ENCODE data around the gene DEDD2. TPM values are rescaled to one million over a fixed set of nuclear protein-coding genes. Genes with fewer than 3 reads are reported as not detected.

DEDD2 gene
- total and polyA plus RNA-seq, 10 donors: 24.7 to 73.9 (median 47.2) TPM

- intact Hi-C loops (cut with DNase I; ENCODE audit: low total_unique reads): no loop called here
- Histone ChIP-seq H3K27me3 (replicated peaks in 1 of 7) (peaks cover 0 to 84% (median 60%) of the 10 kb centered on the region in 7 donors), H3K9me3 (no peaks in the 10 kb centered on the region), H3K4me1 (peaks cover 2 to 45% (median 29%) of the 10 kb centered on the region in 6 donors), H3K36me3 (no peaks in the 10 kb centered on the region), H3K4me3 (peak overlapping the region in 1 of 8 donors; percentile 75), H3K27ac (no peak overlapping the region)
- no peak for DNase-seq
- 27 to 40% (median 35%) methylated on average over 3 of the region's 3 CpGs for WGBS, 5 donors
- TF ChIP-seq POLR2A (IDR thresholded peaks at IDR 0.05): no peak
- TF ChIP-seq, protein P1, sequence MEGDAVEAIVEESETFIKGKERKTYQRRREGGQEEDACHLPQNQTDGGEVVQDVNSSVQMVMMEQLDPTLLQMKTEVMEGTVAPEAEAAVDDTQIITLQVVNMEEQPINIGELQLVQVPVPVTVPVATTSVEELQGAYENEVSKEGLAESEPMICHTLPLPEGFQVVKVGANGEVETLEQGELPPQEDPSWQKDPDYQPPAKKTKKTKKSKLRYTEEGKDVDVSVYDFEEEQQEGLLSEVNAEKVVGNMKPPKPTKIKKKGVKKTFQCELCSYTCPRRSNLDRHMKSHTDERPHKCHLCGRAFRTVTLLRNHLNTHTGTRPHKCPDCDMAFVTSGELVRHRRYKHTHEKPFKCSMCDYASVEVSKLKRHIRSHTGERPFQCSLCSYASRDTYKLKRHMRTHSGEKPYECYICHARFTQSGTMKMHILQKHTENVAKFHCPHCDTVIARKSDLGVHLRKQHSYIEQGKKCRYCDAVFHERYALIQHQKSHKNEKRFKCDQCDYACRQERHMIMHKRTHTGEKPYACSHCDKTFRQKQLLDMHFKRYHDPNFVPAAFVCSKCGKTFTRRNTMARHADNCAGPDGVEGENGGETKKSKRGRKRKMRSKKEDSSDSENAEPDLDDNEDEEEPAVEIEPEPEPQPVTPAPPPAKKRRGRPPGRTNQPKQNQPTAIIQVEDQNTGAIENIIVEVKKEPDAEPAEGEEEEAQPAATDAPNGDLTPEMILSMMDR (IDR thresholded peaks at IDR 0.05 in 8 of 11, conservative IDR thresholded peaks at IDR 0.05 in 3 of 11): no peak
- TF ChIP-seq POLR2AphosphoS5 (IDR thresholded peaks at IDR 0.05): no peak
Observed at GRCh38 chr19:42177686-42178019, 39.8 kb downstream of the DEDD2 start.

GRCh38 chr19:42176990-42177685 is 40.3 kb downstream of the DEDD2 start:
- Histone ChIP-seq H3K9me3 (no peaks in the 10 kb centered on the region), H3K27me3 (replicated peaks in 1 of 7) (peaks cover 0 to 84% (median 60%) of the 10 kb centered on the region in 7 donors), H3K4me3 (peak overlapping the region; percentile 20 to 75 (median 48)), H3K27ac (peak overlapping the region in 1 of 8 donors; percentile 11), H3K36me3 (no peaks in the 10 kb centered on the region), H3K4me1 (peaks cover 2 to 39% (median 24%) of the 10 kb centered on the region in 6 donors)
- WGBS, 5 donors: 1 to 3% (median 2%) methylated on average over 21 to 66 of the region's 66 CpGs
- no peak for TF ChIP-seq POLR2A (IDR thresholded peaks at IDR 0.05)
- peak in 2 of 3 donors; percentile 51 to 65 for TF ChIP-seq POLR2AphosphoS5 (IDR thresholded peaks at IDR 0.05)
- TF ChIP-seq, protein P1 (IDR thresholded peaks at IDR 0.05 in 8 of 11, conservative IDR thresholded peaks at IDR 0.05 in 3 of 11): peak in 6 of 11 experiments; percentile 34 to 74 (median 58)
- DNase-seq: peak; percentile 95
- intact Hi-C loops (cut with DNase I; ENCODE audit: low total_unique reads): no loop called here

- Histone ChIP-seq H3K4me1 (peaks cover 2 to 34% (median 22%) of the 10 kb centered on the region in 6 donors), H3K27ac (no peak overlapping the region), H3K36me3 (no peaks in the 10 kb centered on the region), H3K27me3 (replicated peaks in 1 of 7) (peaks cover 0 to 84% (median 60%) of the 10 kb centered on the region in 7 donors), H3K9me3 (no peaks in the 10 kb centered on the region), H3K4me3 (peak overlapping the region; percentile 20 to 75 (median 48))
- intact Hi-C loops (cut with DNase I; ENCODE audit: low total_unique reads): no loop called here
- TF ChIP-seq POLR2AphosphoS5 (IDR thresholded peaks at IDR 0.05) (no peak), POLR2A (IDR thresholded peaks at IDR 0.05) (no peak)
- no peak for DNase-seq
- WGBS, 5 donors: 0 to 2% (median 0%) methylated on average over 29 to 31 of the region's 31 CpGs
Observed at GRCh38 chr19:42176649-42176989, 40.9 kb downstream of the DEDD2 start.

- H3K27me3 ChIP-seq (replicated peaks in 1 of 7): peaks cover 0 to 83% (median 60%) of the 10 kb centered on the region in 7 donors
- TF ChIP-seq, protein P1 (IDR thresholded peaks at IDR 0.05 in 8 of 11, conservative IDR thresholded peaks at IDR 0.05 in 3 of 11): no peak
Observed at GRCh38 chr19:42175952-42176648, 41.4 kb downstream of the DEDD2 start.

More at GRCh38 chr19:42175952-42176648, 41.4 kb downstream of the DEDD2 start:
- Histone ChIP-seq H3K36me3 (no peaks in the 10 kb centered on the region), H3K9me3 (no peaks in the 10 kb centered on the region), H3K4me1 (peaks cover 2 to 29% (median 22%) of the 10 kb centered on the region in 6 donors), H3K27ac (no peak overlapping the region), H3K4me3 (peak overlapping the region; percentile 20 to 75 (median 48))
- DNase-seq: no peak
- intact Hi-C loops (cut with DNase I; ENCODE audit: low total_unique reads): no loop called here
- WGBS, 5 donors: 1 to 3% (median 2%) methylated on average over 34 of the region's 34 CpGs

All from spleen (tissue), 11 donors.